ENCODE data around the gene HBB.

Gene HBB

GRCh38 chr11:5178046-5178837 is 48.6 kb downstream of the HBB start:
- intact Hi-C loops (cut with DNase I), result no loop called here
- DNase-seq, result no peak

Data from head of caudate nucleus (tissue), 42 donors.